OCI-LY7 (cell line): ENCODE data around the gene SRSF4.

Source experiments
- EZH2phosphoT487 ChIP-seq: fragments of 200-600 bp; sonication (generic); IDR thresholded peaks from 2 replicates; pipeline ENCODE4 v1.6.1; 2018; ENCODE audit warnings: low read depth, borderline replicate concordance, mild to moderate bottlenecking, mixed run types, antibody characterized with exemption, low read length, moderate library complexity, mixed read lengths
- TF ChIP-seq, protein P1 (sequence below): fragments of 200-600 bp; sonication (generic); conservative IDR thresholded peaks from 2 replicates; pipeline ENCODE4 v1.5.1; 2014; ENCODE audit warnings: mild to moderate bottlenecking, antibody characterized with exemption, low read length, moderate library complexity, mixed read lengths

DNA sequence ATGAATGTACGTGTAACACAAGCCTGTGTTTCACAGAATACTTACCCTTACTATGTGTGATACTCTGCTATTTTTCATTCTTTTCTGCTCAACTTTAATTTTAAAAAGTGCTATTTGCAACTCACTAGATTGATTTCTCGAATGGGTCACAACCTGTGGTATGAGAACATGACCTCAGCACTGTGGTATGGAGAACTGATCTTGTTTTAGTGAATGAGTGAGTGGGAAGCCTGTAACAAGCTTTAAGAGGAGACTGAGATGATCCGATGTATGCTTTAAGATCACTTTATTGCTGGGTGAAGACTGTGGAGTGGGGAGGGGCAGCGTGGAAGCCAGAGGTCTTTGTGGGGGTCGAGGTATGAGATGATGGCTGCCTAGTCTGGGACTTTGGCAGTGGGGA lies 27.5 kb upstream of the SRSF4 start:
- TF ChIP-seq, protein P1, sequence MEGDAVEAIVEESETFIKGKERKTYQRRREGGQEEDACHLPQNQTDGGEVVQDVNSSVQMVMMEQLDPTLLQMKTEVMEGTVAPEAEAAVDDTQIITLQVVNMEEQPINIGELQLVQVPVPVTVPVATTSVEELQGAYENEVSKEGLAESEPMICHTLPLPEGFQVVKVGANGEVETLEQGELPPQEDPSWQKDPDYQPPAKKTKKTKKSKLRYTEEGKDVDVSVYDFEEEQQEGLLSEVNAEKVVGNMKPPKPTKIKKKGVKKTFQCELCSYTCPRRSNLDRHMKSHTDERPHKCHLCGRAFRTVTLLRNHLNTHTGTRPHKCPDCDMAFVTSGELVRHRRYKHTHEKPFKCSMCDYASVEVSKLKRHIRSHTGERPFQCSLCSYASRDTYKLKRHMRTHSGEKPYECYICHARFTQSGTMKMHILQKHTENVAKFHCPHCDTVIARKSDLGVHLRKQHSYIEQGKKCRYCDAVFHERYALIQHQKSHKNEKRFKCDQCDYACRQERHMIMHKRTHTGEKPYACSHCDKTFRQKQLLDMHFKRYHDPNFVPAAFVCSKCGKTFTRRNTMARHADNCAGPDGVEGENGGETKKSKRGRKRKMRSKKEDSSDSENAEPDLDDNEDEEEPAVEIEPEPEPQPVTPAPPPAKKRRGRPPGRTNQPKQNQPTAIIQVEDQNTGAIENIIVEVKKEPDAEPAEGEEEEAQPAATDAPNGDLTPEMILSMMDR, result no peak
- TF ChIP-seq EZH2phosphoT487, result no peak
